GM18519 (cell line): Measurements from ENCODE around the gene NTF4.
"Not testable (repeated sequence)": the region's sequence is repeated elsewhere in the genome, so short reads cannot be mapped to it uniquely, and the experiment has no call there.

Source experiments
- ATAC-seq: cut with Tn5 transposase; IDR thresholded peaks from one replicate; pipeline ENCODE4 v1.9.1; 2021; ENCODE audit warnings: mild to moderate bottlenecking, moderate library complexity; ENCODE audit not compliant: unreplicated experiment, low FRiP score

The NTF4 gene

GRCh38 chr19:49091391-49092038 is 26.9 kb upstream of the NTF4 start:
- ATAC-seq: no peak

GRCh38 chr19:49086296-49086695 is 21.7 kb upstream of the NTF4 start:
- no peak for ATAC-seq

- no peak for ATAC-seq
Observed at GRCh38 chr19:49085868-49086232, 21.2 kb upstream of the NTF4 start.

GRCh38 chr19:49085020-49085867 is 20.6 kb upstream of the NTF4 start, which contains the start of gene SNRNP70:
TSS of gene SNRNP70 (plus strand) at chr19:49085451. CDS start at chr19:49086415, 964 bp downstream.
- ATAC-seq: peak; percentile 79

- no peak for ATAC-seq
Observed at GRCh38 chr19:49084206-49085019, 19.8 kb upstream of the NTF4 start.

GRCh38 chr19:49081273-49081672 is 16.7 kb upstream of the NTF4 start:
- ATAC-seq: no peak

GRCh38 chr19:49080392-49080791 is 15.8 kb upstream of the NTF4 start:
- no peak for ATAC-seq

GRCh38 chr19:49074869-49075268 is 10.3 kb upstream of the NTF4 start:
- not testable (repeated sequence) for ATAC-seq

- ATAC-seq: no peak
Observed at GRCh38 chr19:49073514-49074378, 9.1 kb upstream of the NTF4 start.

- ATAC-seq: no peak
Observed at GRCh38 chr19:49071860-49072547, 7.4 kb upstream of the NTF4 start.

- ATAC-seq: no peak
Observed at GRCh38 chr19:49070416-49070815, 5.8 kb upstream of the NTF4 start.

- ATAC-seq: no peak
Observed at GRCh38 chr19:49069026-49069425, 4.4 kb upstream of the NTF4 start.

GRCh38 chr19:49067554-49067953 is 2.9 kb upstream of the NTF4 start:
- ATAC-seq: no peak

- no peak for ATAC-seq
Observed at GRCh38 chr19:49065905-49066512, 1.4 kb upstream of the NTF4 start.

GRCh38 chr19:49064029-49064629 is 489 bp downstream of the NTF4 start:
- ATAC-seq: no peak

- ATAC-seq: no peak
Observed at GRCh38 chr19:49061445-49061844, 3.2 kb downstream of the NTF4 start.

GRCh38 chr19:49061000-49061399 is 3.6 kb downstream of the NTF4 start:
- no peak for ATAC-seq

GRCh38 chr19:49059053-49059452 is 5.6 kb downstream of the NTF4 start:
- no peak for ATAC-seq

- no peak for ATAC-seq
Observed at GRCh38 chr19:49058562-49058961, 6.1 kb downstream of the NTF4 start.
